GM10266 (cell line): ENCODE results near the gene SEMA4B.

ENCODE experiments used
- DNase-seq: peaks from one replicate; pipeline ENCODE4 v3.0.0; 2012; ENCODE audit errors: extremely low spot score
- TF ChIP-seq, protein P1 (sequence below): IDR thresholded peaks from 2 replicates; pipeline ENCODE4 v1.5.1; 2012; ENCODE audit warnings: mild to moderate bottlenecking, low read depth; ENCODE audit not compliant: control insufficient read depth, insufficient read depth; ENCODE audit errors: missing control alignments

SEMA4B gene

DNA sequence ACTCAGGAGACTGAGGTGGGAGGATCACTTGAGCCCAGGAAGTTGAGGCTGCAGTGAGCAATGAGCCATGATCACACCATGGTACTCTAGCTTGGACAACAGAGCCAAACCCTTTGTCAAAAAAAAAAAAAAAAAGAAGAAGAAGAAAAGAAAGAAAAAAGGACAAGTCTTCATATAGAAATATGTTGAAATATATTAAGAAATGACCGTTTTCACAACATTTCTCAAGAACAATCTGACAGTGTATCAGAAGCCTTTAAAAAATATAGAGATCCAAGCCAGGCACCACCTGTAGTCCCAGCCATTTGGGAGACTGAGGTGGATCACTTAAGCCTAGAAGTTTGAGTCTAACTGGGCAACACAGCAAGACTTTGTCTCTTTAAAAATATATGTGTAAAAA, 29.5 kb upstream of the SEMA4B start:
- TF ChIP-seq, protein P1, sequence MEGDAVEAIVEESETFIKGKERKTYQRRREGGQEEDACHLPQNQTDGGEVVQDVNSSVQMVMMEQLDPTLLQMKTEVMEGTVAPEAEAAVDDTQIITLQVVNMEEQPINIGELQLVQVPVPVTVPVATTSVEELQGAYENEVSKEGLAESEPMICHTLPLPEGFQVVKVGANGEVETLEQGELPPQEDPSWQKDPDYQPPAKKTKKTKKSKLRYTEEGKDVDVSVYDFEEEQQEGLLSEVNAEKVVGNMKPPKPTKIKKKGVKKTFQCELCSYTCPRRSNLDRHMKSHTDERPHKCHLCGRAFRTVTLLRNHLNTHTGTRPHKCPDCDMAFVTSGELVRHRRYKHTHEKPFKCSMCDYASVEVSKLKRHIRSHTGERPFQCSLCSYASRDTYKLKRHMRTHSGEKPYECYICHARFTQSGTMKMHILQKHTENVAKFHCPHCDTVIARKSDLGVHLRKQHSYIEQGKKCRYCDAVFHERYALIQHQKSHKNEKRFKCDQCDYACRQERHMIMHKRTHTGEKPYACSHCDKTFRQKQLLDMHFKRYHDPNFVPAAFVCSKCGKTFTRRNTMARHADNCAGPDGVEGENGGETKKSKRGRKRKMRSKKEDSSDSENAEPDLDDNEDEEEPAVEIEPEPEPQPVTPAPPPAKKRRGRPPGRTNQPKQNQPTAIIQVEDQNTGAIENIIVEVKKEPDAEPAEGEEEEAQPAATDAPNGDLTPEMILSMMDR, result no peak
- DNase-seq, result no peak

DNA sequence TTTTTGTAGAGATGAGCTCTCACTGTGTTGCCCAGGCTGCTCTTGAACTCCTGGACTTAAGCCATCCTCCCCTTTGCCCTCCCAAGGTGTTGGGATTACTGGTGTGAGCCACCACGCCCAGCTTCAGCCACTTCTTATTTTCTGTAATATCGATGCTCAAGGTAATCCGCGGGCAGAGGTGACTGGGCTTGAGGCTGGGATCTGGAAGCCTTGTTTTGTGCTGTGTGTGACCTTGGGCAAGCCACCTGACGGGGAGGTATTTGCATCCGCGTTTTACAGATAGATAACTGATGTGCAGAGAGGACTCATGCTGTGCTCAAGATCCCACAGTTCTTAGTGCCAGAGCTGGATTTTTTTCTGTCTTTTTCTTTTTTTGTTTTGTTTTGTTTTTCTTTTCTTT, 27.8 kb upstream of the SEMA4B start:
- no peak for DNase-seq
- TF ChIP-seq, protein P1, result no peak

DNA sequence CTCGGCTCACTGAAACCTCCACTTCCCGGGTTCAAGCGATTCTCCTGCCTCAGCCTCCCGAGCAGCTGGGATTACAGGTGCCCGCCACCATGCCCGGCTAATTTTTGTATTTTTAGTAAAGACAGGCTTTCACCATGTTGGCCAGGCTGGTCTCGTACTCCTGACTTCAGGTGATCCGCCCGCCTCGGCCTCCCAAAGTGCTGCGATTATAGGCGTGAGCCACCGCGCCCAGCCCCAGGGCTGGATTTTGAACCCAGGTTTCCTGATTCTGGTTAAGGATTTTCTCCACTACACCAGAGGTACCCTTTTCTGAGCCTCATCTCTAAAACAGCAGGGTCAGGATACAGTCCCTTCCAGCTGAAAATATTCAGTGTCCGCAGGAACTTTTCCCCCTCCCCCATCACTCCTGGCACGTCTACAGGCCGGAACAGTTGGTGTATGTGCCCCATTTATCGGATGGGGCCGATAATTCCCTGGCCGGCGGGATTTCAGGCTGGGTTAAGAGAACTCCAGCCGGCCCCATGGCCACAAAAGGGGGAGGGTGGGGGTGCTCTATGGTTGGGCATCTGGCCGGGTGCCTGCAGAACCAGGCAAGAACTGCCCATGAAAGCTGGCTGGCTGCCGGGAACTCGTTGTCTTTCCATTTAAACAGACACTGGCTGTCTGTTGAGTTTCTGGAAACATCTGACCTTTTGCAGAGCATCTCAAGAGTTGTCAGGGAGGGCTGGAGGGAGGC, 26.8 kb upstream of the SEMA4B start:
- no peak for DNase-seq
- TF ChIP-seq, protein P1, result no peak

DNA sequence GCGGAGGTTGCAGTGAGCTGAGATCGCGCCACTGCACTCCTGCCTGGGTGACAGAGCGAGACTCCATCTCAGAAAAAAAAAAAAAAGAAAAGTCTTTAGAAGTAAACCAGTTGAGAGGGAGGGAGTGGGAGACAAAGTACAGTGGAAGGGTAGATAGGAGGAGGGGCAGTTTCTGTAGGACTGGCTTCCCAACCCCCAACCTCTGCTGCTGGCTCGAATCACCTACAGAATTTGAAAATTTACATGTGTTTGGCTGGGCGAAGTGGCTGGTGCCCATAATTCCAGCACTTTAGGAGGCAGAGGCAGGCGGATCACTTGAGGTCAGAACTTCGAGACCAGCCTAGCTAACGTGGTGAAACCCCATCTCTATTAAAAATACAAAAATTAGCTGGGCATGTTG, 24.1 kb upstream of the SEMA4B start:
- no peak for DNase-seq

DNA sequence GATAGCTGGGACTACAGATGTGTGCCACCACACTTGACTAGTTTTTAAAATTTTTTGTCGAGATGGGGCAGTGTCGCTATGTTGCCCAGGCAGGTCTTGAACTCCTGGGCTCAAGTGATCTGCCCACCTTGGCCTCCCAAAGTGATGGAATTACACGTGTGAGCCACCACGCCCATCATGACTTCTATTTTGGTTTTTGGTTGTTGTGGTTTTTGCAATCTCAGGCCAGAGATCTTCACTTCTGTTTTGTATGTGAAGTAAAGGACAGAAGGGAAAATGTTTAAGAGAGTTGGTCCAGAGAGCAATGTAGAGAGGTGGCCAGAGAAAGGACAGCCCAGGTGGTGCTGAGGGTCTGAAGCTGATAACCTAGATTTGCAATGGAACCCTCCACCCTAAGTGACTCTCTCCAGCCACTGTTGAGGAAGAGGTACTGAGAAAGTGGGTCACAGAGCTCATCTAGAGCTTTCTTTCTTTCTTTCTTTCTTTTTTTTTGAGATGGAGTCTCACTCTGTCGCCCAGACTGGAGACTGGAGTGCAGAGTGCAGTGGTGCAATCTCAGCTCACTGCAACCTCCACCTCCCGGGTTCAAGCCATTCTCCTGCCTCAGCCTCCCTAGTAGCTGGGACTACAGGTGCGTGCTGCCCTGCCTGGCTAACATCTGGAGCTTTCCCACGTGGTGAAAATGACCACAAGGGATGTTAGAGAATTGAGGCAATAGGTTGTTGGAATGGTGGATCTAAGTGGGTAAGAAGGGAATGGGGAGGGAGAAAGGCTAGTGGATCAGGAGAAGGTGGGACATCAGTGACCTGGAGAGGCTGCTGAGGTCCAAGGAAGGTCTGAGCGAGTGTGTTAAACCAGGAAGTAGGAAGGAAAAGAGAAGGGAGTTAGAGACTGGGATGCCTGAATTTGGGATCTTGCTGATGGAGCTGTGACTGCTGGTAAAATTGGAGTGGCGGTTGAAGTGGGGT, 22.4 kb upstream of the SEMA4B start:
- no peak for DNase-seq
- TF ChIP-seq, protein P1, result no peak

More for the DNA sequence above, 24.1 kb upstream of the SEMA4B start:
- TF ChIP-seq, protein P1, result no peak

DNA sequence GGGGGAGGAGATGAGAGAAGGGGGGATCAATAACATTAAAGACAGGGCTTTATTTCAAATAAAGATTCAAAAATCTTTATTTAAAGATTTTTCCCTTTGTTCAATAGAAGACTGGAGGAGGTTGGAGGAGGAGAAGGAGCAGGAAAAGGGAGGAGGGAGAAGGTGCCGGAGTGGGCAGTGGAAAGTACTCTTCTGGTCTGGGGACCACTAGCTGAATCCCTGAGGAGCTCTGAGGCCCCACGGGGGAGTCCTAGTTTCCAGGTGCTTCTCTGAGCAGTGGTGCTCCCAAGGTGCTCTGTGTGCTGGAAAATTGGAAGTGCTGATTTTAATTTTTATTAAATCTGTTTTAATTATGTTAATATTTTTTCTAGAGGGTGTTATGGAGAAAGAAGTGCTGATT, 19.4 kb upstream of the SEMA4B start:
- TF ChIP-seq, protein P1, result no peak
- no peak for DNase-seq

DNA sequence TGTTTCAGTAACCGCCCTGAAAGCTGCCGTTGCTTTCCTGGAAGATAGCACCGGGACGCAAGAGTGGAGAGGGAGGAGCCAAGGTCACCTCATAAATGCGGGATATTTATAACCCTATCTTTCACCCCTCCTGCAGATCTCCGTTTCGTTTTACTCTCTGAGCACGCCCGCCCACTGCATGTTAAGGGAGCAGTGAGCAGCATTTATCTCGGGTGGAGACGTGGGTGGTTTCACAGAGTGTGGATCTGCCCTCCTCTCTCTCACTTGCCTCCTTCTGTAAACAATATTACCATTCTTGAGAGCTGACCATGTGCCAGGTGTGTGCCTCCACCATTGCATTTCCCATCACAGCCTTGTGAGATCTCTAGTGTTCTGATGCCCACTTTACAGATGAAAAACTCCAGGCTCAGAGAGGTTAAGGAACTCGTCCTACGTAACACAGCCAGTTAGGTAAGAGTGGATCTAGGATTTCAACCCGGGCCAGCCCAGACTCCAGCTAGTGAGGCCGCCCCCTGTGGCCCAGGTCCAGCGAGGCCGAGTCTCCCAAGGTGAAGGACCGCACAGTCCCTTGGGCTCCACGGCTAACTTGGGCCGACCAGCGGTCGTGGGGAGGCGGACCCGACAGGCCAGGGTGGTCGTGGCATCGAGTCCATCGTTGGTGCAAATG, 16.9 kb upstream of the SEMA4B start:
- TF ChIP-seq, protein P1, result no peak
- peak; percentile 74 for DNase-seq
